GM21390 (cell line): ENCODE data around the gene DCDC2C.
"Not testable (repeated sequence)": the region's sequence is repeated elsewhere in the genome, so short reads cannot be mapped to it uniquely, and the experiment has no call there.

Experiments used
- ATAC-seq: cut with Tn5 transposase; IDR thresholded peaks from one replicate; pipeline ENCODE4 v1.9.1; 2021; ENCODE audit not compliant: unreplicated experiment

DCDC2C gene, protein sequence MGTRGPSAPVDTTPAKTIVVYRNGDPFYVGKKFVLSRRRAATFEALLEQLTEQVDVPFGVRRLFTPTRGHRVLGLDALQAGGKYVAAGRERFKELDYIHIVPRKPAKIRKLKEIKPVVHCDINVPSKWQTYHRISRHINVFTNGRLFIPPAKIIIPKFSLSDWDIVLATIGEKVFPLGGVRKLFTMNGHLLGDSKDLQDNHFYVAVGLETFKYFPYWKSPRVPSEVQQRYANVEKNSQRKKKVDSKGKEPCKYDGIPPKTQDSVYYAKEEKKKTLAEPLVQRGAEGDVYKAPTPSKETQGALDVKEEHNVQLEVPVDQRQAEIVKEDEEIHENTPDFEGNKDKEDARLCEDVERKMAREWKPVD

GRCh38 chr2:3703236-3703756, at the start of gene DCDC2C:
Gene DCDC2C, plus strand, starts transcription at chr2:3703575. Its CDS starts 177 bp downstream, at chr2:3703752.
- no peak for ATAC-seq

- no peak for ATAC-seq
Measured at GRCh38 chr2:3654011-3654410, 49.4 kb upstream of the DCDC2C start.

- ATAC-seq: no peak
Measured at GRCh38 chr2:3654531-3655225, 48.7 kb upstream of the DCDC2C start.

GRCh38 chr2:3655871-3656761, 47.3 kb upstream of the DCDC2C start:
- no peak for ATAC-seq

- ATAC-seq: no peak
Measured at GRCh38 chr2:3656762-3657721, 46.3 kb upstream of the DCDC2C start.

DNA sequence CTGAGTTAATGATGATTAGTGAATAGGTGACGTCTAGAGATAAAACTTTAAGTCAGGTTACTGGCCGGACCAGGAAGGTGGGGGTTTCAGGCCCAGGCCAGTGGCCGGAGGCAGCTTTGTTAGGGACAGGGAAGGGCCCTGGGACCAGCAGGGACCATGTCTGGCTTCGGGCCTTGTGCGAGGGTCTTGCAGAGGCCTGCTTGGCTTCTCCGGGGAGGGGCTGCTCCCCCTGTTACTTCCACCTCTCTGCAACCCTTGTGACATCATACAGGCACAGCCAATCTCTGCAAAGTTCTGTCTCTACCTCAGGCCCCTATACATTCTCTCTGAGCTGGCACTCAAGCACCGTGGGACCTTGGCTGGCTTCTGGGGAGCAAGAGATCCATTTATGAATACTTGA, 45.5 kb upstream of the DCDC2C start, which contains the start of gene ALLC:
Gene ALLC, plus strand, starts transcription at position 320 of the 400 bp plus-strand sequence. CDS start 12,958 bp downstream, outside the sequence.
- no peak for ATAC-seq

- no peak for ATAC-seq
Measured at GRCh38 chr2:3659447-3660432, 43.6 kb upstream of the DCDC2C start.

DNA sequence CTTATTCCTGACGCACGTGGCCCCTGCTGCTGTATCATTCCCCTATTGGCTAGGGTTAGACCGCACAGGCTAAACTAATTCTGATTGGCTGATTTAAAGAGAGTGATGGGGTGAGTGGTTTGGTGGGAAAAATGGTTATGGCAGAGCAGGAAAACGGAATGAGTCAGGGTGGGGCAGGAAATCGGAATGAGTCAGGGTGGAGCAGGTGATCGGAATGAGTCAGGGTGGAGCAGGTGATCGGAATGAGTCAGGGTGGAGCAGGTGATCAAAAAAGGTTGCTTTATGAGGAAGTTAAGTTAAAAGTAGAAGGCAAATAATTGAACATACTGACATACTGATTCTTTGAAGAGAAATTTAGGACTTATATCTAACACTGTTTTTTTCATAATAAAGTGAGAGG, 42.7 kb upstream of the DCDC2C start:
- ATAC-seq: not testable (repeated sequence)

DNA sequence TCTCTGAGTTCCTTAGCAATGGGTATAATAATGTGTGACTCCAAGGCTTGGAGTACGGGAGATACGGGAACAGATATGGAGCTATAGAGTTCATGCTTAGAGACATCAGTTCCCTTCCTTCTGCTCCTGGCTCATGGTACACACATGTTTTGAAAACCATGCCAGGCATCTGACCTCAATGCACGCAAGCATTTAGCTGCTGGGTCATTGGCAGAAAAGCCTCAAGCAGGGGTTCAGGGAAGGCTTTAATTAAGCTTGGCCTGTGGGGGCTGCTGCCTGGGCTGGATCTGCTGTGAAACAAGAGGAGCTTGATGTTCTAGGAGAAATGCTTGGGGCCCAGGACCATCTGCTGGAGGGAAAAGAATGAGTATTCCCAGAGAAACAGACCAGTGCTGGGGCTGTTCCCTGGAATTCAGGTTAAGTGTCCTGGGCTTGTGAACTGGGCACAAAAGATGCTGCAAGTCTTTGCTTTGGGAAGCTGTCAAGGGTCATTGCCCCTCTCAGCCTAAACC, 42.2 kb upstream of the DCDC2C start:
- ATAC-seq: no peak

DNA sequence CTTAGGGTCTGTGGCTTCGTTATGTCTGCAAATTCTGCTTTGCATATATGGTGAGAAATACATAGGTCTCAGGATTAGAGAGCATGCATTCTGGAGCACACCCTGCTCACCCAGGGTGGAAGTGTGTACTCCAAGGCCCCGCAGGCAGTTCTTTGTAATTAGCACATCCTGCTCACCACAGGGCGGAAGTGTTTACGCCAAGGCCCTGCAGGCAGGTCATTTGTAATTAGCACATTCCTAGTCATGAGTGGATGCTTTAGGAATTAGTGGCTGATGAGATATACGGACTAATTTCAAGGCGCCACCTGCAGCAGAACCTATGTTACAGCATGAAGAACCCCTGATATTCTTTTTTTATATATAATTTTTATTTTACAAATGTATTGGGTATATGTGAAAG, 41.1 kb upstream of the DCDC2C start:
- no peak for ATAC-seq

DNA sequence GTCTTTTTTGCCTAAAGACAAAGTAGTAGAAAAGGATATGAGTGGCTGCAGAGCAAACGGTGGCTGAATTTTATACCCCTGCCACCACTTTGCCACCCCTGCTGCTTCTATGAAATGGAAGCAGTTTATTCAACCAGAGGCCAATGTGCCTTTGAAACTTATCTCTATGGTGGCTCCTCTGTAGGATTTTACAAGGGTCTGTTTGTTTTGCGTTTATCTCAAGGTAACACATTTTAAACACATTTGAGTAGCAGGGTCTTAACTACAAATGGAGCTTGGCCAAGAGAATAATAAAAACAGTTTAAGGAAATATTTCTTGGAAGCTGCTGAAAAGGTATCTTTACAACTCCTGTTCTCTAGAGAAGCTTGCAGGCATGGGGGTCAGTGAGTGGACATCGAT, 39.3 kb upstream of the DCDC2C start:
- ATAC-seq: no peak

- ATAC-seq: no peak
Measured at GRCh38 chr2:3664925-3665324, 38.5 kb upstream of the DCDC2C start.

- ATAC-seq: no peak
Measured at GRCh38 chr2:3665886-3666612, 37.3 kb upstream of the DCDC2C start.

GRCh38 chr2:3666613-3666975, 36.8 kb upstream of the DCDC2C start:
- no peak for ATAC-seq

DNA sequence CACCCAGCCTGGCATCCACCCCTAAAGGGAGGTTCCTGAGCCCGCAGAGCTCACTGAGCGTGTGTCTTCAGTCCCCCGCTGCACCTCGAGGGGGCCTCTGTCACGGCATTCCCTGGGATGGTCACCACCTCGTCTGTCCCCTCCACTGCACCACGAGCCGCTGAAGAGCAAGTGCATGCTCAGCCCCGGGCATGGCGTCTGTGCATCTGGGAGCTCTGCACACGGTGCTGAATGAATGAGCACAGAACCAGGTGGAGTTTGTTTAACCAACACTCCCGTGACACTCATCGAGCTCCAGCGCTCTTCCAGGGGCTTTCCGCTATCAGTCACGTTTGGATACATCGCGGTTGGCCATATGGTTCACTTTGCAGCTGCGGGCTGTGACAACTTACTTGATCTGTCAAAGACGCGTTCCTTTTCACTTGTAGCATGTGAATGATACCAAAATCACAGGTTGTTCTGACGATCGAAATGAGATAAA, 36.2 kb upstream of the DCDC2C start:
- no peak for ATAC-seq

DNA sequence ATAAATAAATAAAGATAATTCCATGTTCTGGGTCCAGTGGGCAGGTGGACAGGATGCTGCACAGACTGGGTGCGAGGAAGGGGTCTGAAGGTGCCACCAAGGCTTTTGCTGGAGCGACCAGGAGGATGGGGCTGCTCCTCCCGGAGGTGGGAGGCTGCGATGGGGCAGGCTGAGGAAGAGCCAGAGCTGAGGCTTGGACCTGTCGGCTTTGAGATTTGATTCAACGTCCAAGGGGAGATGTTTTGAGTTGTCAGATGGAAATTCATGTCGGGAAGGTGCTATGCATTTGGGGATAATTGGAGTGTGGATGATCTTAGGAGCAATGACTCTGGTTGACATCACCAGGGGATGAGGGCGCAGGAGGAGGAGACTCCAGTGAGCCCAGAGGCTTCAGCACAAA, 33.7 kb upstream of the DCDC2C start:
- no peak for ATAC-seq

DNA sequence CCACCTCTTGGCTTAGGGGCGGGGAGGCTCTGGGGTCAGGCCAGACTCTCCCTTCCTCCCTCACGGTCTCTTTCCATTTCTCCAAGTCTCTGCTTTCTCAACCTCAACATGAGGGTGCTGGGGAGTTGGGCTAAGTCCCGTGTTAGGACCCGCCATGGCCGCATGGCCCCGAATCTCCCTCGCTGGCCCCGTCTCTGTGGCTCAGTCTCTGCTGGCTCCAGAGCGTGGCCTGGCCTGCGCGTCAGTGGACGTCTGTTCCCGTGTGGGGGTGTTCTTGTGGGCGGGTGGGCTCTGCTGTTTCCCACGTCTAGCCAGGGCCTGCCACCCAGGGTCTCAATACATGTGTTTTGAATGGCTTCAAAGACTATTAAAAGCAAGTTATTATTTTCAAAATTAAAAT, 33.0 kb upstream of the DCDC2C start:
- ATAC-seq: no peak

- no peak for ATAC-seq
Measured at GRCh38 chr2:3670941-3671340, 32.4 kb upstream of the DCDC2C start.
